ENCODE data around the gene SPHK2.
"Not testable (repeated sequence)": the region's sequence is repeated elsewhere in the genome, so short reads cannot be mapped to it uniquely, and the experiment has no call there.

The SPHK2 gene

GRCh38 chr19:48637449-48637947 lies 18.2 kb downstream of the SPHK2 start:
- peak; percentile 100 for DNase-seq

GRCh38 chr19:48637948-48638830 lies 18.9 kb downstream of the SPHK2 start:
- DNase-seq, result peak; percentile 96

- no peak for DNase-seq
Observed at GRCh38 chr19:48638831-48639381, 19.6 kb downstream of the SPHK2 start.

- DNase-seq, result no peak
Observed at GRCh38 chr19:48639483-48640375, 20.4 kb downstream of the SPHK2 start.

GRCh38 chr19:48641850-48642249 lies 22.5 kb downstream of the SPHK2 start:
- DNase-seq, result no peak

DNA sequence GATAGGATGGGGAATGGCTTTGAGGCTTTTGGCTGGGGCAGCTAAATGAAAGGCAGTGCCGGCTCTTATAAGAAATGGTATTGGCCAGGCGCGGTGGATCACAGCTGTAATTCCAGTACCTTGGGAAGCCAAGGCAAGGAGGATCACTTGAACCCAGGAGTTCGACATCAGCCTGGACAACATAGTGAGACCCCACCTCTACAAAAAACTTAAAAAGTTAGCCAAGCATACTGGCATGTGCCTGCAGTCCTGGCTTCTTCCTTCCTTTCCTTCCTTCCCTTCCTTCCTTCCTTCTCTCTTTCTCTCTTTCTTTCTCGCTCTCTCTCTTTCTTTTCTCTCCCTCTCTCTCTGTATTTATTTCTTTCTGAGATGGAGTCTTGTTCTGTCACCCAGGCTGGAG lies 23.6 kb downstream of the SPHK2 start:
- DNase-seq, result no peak

DNA sequence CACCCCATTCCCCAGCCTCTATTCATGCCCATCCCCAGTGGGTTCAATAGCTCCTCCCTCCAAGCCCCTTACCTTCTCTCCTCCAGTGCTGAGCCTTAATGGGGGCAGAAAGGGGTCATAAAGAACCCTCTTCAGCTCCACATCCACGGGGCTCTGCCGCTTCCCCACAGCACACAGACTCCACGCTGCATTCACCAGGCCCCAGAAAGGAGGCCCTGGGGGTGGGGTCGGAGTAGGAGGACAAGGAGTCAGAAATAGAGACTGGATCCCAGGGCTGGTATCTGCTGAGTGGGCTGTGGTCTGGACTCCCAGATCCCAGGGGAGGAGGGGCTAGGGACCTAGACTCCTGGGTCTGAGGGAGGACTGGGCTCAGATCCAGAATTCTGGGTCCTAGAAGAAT lies 25.0 kb downstream of the SPHK2 start:
- DNase-seq, result no peak

GRCh38 chr19:48644839-48645619 lies 25.7 kb downstream of the SPHK2 start:
- DNase-seq, result peak; percentile 94

- DNase-seq, result no peak
Observed at GRCh38 chr19:48645620-48646000, 26.3 kb downstream of the SPHK2 start.

GRCh38 chr19:48646001-48646721 lies 26.9 kb downstream of the SPHK2 start, which contains the start of gene CA11:
CA11 (minus strand) TSS chr19:48646187; CDS start chr19:48645632, 555 bp downstream.
- peak; percentile 95 for DNase-seq

- DNase-seq, result no peak
Observed at GRCh38 chr19:48646722-48647216, 27.5 kb downstream of the SPHK2 start.

DNA sequence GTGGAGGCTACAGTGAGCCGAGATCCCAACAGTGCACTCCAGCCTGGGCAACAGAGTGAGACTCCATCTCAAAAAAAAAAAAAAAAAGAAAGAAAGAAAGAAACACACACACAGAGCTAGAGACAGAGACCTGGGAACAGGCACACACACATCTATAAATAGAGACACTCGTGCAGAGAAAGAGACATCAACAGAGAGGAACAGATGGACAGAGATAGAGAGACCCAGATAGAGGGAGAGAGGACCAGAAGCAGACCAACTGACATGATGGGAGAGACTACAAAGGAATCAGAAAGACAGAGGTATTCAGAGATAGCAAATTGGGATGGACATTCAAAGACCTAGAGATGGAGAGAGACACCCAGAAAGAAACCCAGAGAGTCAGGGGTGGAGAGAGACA lies 28.8 kb downstream of the SPHK2 start:
- DNase-seq, result no peak

DNA sequence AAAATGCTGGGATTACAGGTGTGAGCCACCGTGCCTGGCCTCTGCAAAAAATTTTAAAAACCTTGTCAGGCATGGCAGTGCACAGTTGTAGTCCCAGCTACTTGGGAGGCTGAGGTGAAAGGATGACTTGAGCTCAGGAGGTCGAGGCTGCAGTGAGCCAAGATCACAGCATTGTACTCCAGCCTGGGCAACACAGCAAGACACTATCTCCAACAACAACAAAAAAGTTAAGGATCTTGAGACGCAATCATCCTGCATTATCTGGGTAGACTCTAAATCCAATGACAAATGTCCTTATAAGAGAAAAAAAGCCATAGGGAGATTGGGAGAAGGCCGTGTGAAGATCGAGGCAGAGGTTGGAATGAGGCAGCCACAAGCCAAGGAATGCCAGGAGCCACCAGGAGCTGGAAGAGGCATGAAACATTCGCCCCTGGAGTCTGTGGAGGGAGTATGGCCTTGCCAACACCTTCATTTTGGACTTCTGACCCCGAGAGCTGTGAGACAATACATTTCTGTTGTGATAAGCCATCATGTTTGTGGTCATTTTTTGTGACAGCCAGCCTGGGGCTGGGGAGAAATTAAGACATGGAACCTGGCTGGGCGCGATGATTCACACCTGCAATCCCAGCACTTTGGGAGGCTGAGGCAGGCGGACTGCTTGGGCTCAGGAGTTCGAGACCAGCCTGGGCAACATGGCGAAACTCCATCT lies 31.8 kb downstream of the SPHK2 start:
- DNase-seq, result no peak

GRCh38 chr19:48651683-48652048 lies 32.4 kb downstream of the SPHK2 start:
- no peak for DNase-seq

DNA sequence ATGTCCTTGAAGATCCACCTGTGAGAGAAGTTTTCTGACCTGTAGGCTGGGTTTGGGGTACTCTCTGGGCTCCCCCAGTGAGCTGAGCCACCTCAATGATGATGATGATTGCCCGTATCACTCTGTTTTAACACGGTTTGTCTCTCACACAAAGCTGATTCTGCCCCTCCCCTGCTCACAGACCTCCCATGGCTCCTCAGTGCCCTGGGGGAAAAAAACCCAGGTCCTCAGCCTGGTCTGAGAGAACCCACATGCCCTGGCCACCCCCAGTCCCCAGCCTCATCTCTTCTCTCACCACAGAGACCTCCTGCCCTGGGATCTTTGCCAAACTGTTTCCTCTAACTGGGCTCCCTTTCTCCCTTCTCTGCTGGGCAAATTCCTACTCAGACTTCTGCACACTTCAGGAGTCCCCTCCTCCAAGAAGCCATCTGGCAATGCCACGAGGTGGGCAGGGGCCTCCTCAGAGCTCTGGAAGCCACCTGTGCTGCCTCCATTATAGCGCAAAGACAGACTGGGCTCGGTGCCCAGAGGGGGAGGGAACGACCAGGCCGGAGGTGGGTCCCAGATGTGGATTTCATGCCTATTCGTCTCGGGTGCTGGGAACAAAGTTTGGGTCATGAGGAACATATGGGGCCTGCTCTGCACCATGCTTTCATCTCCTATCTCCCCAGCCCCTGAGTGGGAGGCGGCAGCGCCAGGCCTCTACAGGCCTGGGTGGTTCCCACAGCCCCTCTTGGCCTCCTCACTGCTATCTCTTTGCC lies 35.2 kb downstream of the SPHK2 start:
- peak; percentile 51 for DNase-seq

- no peak for DNase-seq
Observed at GRCh38 chr19:48656840-48657474, 37.7 kb downstream of the SPHK2 start.

GRCh38 chr19:48657828-48658227 lies 38.5 kb downstream of the SPHK2 start:
- DNase-seq, result not testable (repeated sequence)

DNA sequence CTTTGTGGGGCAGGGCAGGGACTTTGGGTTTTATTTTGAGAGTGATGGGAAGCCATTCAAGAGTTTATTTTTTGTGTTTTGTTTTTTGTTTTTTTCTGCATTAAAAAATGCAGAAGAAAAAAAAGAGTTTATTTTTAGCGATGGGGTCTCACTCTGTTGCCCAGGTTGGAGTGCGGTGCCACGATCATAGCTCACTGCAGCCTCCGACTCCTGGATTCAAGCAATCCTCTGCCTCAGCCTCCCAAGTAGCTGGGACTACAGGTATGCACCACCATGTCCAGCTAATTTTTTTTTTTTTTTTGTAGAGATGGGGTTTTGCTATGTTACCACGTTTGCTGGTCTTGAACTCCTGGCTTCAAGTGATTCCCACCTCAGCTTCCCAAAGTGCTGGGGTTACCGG lies 39.2 kb downstream of the SPHK2 start:
- no peak for DNase-seq

- DNase-seq, result peak; percentile 22
Observed at GRCh38 chr19:48659768-48660167, 40.5 kb downstream of the SPHK2 start.

All from hematopoietic multipotent progenitor cell treated with erythropoietin and hydrocortisone succinate and interleukin-3 and kit ligand, for 4 days (in vitro differentiated cells).